Measurements from ENCODE around the gene OR1I1.
"Not testable (repeated sequence)": the region's sequence is repeated elsewhere in the genome, so short reads cannot be mapped to it uniquely, and the experiment has no call there.

Gene OR1I1

GRCh38 chr19:15072930-15073647 lies 8.9 kb upstream of the OR1I1 start:
- CTCF ChIA-PET: interaction anchor here (0.6 to 1.6 kb wide), 3 partner anchors 10 to 77 kb away, joined by 4 to 8 read pairs (median 6); partner anchors contain the start of gene OR1I1
- POLR2A ChIA-PET: interaction anchor here (0.6 to 1.0 kb wide), 2 partner anchors 19 to 35 kb away, joined by 3 read pairs; no protein-coding TSS in a partner anchor
- no peak for TF ChIP-seq PKNOX1 (IDR thresholded peaks at IDR 0.05)
- TF ChIP-seq HDGF (IDR thresholded peaks at IDR 0.05; ENCODE audit: borderline replicate concordance): no peak
- no peak for TF ChIP-seq ZNF384 (IDR thresholded peaks at IDR 0.05)
- TF ChIP-seq NFRKB (IDR thresholded peaks at IDR 0.05): no peak
- no peak for TF ChIP-seq TARDBP (IDR thresholded peaks at IDR 0.05)
- no peak for TF ChIP-seq SP1 (IDR thresholded peaks at IDR 0.05)
- TF ChIP-seq ARNT (IDR thresholded peaks at IDR 0.05): no peak
- no peak for TF ChIP-seq CTBP1 (IDR thresholded peaks at IDR 0.05; ENCODE audit: borderline replicate concordance)
- TF ChIP-seq ELF4 (IDR thresholded peaks at IDR 0.05): no peak
- no peak for TF ChIP-seq BHLHE40 (IDR thresholded peaks at IDR 0.05; ENCODE audit: borderline replicate concordance)
- TF ChIP-seq FOXM1 (IDR thresholded peaks at IDR 0.05; ENCODE audit: borderline replicate concordance): no peak
- TF ChIP-seq FOXA1 (IDR thresholded peaks at IDR 0.05): no peak
- TF ChIP-seq LEF1 (IDR thresholded peaks at IDR 0.05; ENCODE audit: borderline replicate concordance): no peak
- TF ChIP-seq SUZ12 (IDR thresholded peaks at IDR 0.05): no peak
- no peak for TF ChIP-seq L3MBTL2 (conservative IDR thresholded peaks at IDR 0.05)
- DNase-seq (ENCODE audit: extremely low spot score): no peak

DNA sequence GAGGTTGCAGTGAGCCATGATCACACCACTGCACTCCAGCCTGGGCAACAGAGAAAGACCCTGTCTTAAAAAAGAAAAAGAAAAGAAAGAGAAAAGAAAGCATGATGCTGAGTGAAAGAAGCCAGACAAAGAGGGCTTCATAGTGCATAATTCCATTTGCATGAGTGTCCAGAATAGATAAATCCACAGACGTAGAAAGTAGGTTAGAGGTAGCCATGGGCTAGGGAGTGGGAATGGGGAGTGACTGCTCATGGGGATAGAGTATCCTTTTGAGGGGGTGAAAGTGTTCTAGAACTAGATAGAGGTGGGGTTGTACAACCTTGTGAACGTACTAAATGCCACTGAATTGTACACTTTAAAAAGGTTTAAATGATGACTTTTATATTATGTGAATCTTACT lies 7.6 kb upstream of the OR1I1 start:
- no peak for TF ChIP-seq LEF1 (IDR thresholded peaks at IDR 0.05; ENCODE audit: borderline replicate concordance)
- no peak for TF ChIP-seq ELF4 (IDR thresholded peaks at IDR 0.05)
- POLR2A ChIA-PET: no interaction called here
- no peak for DNase-seq (ENCODE audit: extremely low spot score)
- CTCF ChIA-PET: interaction anchor here (0.6 kb wide), 1 partner anchor 18 kb away, joined by 4 read pairs; no protein-coding TSS in a partner anchor

GRCh38 chr19:15075806-15076205 lies 6.2 kb upstream of the OR1I1 start:
- POLR2A ChIA-PET: no interaction called here
- no peak for DNase-seq (ENCODE audit: extremely low spot score)
- CTCF ChIA-PET: no interaction called here
- TF ChIP-seq TARDBP (IDR thresholded peaks at IDR 0.05) (no peak), SP1 (IDR thresholded peaks at IDR 0.05) (no peak), BHLHE40 (IDR thresholded peaks at IDR 0.05; ENCODE audit: borderline replicate concordance) (no peak), CTBP1 (IDR thresholded peaks at IDR 0.05; ENCODE audit: borderline replicate concordance) (no peak), FOXK2 (IDR thresholded peaks at IDR 0.05) (no peak), ELF4 (IDR thresholded peaks at IDR 0.05) (no peak), FOXA1 (IDR thresholded peaks at IDR 0.05) (no peak), PKNOX1 (IDR thresholded peaks at IDR 0.05) (no peak), FOXM1 (IDR thresholded peaks at IDR 0.05; ENCODE audit: borderline replicate concordance) (no peak), ZNF384 (IDR thresholded peaks at IDR 0.05) (no peak), HDGF (IDR thresholded peaks at IDR 0.05; ENCODE audit: borderline replicate concordance) (no peak), LEF1 (IDR thresholded peaks at IDR 0.05; ENCODE audit: borderline replicate concordance) (no peak), L3MBTL2 (conservative IDR thresholded peaks at IDR 0.05) (no peak), SUZ12 (IDR thresholded peaks at IDR 0.05) (no peak), NFRKB (IDR thresholded peaks at IDR 0.05) (no peak), ARNT (IDR thresholded peaks at IDR 0.05) (no peak)

DNA sequence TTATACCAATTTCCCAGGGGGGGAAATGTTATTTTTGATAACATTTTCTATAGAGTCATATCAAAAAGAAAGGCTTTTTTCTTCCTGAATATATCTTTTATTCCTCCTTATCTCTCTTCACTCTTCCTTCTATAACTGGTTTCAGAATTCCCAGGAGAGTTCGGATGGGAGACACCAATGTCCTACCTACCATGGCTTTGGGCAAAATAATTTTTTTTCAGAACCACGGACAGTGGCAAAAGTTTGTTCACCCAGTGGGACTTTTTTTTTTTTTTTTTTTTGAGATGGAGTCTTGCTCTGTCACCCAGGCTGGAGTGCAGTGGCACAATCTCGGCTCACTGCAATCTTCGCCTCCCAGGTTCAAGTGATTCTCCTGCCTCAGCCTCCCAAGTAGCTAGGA lies 2.0 kb upstream of the OR1I1 start:
- CTCF ChIA-PET; POLR2A ChIA-PET; DNase-seq (ENCODE audit: extremely low spot score): not testable (repeated sequence)

DNA sequence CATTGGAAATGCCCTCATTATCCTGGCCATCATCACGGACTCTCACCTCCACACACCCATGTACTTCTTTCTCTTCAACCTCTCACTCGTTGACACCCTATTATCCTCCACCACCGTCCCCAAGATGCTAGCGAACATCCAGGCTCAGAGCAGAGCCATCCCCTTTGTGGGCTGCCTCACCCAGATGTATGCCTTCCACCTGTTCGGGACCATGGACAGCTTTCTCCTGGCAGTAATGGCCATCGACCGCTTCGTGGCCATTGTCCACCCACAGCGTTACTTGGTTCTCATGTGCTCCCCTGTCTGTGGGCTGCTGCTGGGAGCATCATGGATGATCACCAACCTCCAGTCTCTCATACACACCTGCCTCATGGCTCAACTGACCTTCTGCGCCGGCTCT lies 5.2 kb downstream of the OR1I1 start:
- TF ChIP-seq FOXA1 (IDR thresholded peaks at IDR 0.05) (no peak), NFRKB (IDR thresholded peaks at IDR 0.05) (no peak), BHLHE40 (IDR thresholded peaks at IDR 0.05; ENCODE audit: borderline replicate concordance) (no peak), L3MBTL2 (conservative IDR thresholded peaks at IDR 0.05) (no peak), PKNOX1 (IDR thresholded peaks at IDR 0.05) (no peak), ELF4 (IDR thresholded peaks at IDR 0.05) (no peak), SUZ12 (IDR thresholded peaks at IDR 0.05) (no peak), TARDBP (IDR thresholded peaks at IDR 0.05) (no peak), LEF1 (IDR thresholded peaks at IDR 0.05; ENCODE audit: borderline replicate concordance) (no peak), CTBP1 (IDR thresholded peaks at IDR 0.05; ENCODE audit: borderline replicate concordance) (no peak)
- no peak for DNase-seq (ENCODE audit: extremely low spot score)
- ChIA-PET POLR2A (no interaction called here), CTCF (no interaction called here)

GRCh38 chr19:15091918-15092753 lies 10.1 kb downstream of the OR1I1 start:
- CTCF ChIA-PET: interaction anchor here (0.6 to 2.1 kb wide), 10 partner anchors 8 to 80 kb away, joined by 3 to 16 read pairs (median 4); partner anchors contain the start of gene OR1I1
- peak; percentile 39 for DNase-seq (ENCODE audit: extremely low spot score)
- POLR2A ChIA-PET: interaction anchor here (0.9 to 1.3 kb wide), 3 partner anchors 9 to 19 kb away, joined by 3 to 6 read pairs (median 3); partner anchors contain the start of gene SYDE1
- TF ChIP-seq FOXM1 (IDR thresholded peaks at IDR 0.05; ENCODE audit: borderline replicate concordance) (no peak), BHLHE40 (IDR thresholded peaks at IDR 0.05; ENCODE audit: borderline replicate concordance) (no peak), ELF4 (IDR thresholded peaks at IDR 0.05) (no peak), ZNF384 (IDR thresholded peaks at IDR 0.05) (peak; percentile 96), SP1 (IDR thresholded peaks at IDR 0.05) (no peak), FOXK2 (IDR thresholded peaks at IDR 0.05) (no peak), CTBP1 (IDR thresholded peaks at IDR 0.05; ENCODE audit: borderline replicate concordance) (no peak), LEF1 (IDR thresholded peaks at IDR 0.05; ENCODE audit: borderline replicate concordance) (no peak)

All from HEK293T (cell line).